Right ventricle myocardium superior (tissue), 1 donor: Measurements from ENCODE around the gene CBLC. TPM values are rescaled to one million over a fixed set of nuclear protein-coding genes. Genes with fewer than 3 reads are reported as not detected.
A peak's percentile ranks its signal among the peaks of the same experiment; 100 is the strongest.

ENCODE experiments used
- ATAC-seq: fragments of 200-7000 bp; cut with Tn5 transposase; one replicate; pipeline ENCODE4 v1.9.1; 2020; ENCODE audit warnings: mild to moderate bottlenecking; ENCODE audit not compliant: poor library complexity
- DNase-seq: peaks from one replicate; pipeline ENCODE4 v3.0.0-alpha.2; 2020
- intact Hi-C: fragments of 100-400 bp; cut with DNase I; formaldehyde crosslinking; loops from one replicate; pipeline ENCODE4 v1.11.2; 2022
- total RNA-seq: library from RNA; stranded (reverse); fragmentation: NEBNext Ultra II Directional; extraction: Animal tissue kit (Norgen Biotek cat#: 25700); gene quantifications from one replicate; pipeline ENCODE4 v1.2.1, GENCODE V29; 2021
- donor health status: DM: no; HTN: yes; CAD: no; lungs with severe emphysema.

CBLC gene
- total RNA-seq, 1 donor from 2014 or later: not detected

- intact Hi-C loops: no loop called here
- ATAC-seq (no peak), DNase-seq (no peak)
These were observed 8.3 kb downstream of the CBLC start for GRCh38 chr19:44785993-44786392.

DNA sequence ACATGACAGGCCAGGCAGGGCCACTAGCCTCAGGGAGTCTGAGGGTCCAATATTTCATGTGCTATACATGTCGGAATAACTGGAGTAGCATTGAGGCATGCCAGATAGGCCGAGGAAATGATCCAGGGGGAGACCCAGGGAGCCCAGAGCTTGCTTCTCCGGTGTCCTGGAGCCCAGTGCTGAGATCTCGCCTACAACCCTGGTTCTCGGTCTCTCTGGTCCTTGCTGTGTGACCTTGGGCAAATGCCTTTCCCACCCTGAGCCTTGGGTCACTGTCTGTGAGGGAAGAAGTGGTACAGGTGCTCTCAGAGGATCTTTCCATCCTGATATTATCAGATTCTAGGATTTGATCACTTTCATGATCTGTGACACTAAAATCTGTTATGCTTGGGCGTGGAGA is 11.3 kb downstream of the CBLC start:
- intact Hi-C loops: no loop called here
- no peak for ATAC-seq

DNA sequence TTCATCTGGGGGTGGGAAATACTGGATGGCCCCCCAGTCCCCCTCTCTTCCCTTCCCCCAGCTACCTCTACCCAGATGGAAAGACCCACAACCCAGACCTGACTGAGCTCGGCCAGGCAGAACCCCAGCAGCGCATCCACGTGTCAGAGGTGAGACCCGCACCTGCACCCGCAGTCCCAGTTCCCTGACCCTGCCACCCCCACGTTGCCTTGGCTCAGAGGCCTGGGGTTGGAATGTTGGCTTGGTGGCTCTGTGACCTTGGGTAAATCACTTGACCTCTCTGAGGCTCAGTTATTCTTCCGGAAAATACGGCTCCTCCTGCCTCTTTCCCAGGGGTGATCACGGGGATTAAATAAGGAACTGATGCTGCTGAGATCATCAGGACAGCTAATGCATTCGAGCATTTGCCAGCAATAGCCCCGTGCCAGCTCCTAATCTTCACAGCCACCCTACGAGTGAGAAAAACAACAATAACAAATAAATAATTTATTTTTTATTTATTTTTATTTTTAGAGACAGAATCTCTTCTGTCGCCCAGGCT is 12.3 kb downstream of the CBLC start:
- intact Hi-C loops: no loop called here
- no peak for ATAC-seq
- DNase-seq: no peak

More for the DNA sequence above, 11.3 kb downstream of the CBLC start:
- DNase-seq: no peak

DNA sequence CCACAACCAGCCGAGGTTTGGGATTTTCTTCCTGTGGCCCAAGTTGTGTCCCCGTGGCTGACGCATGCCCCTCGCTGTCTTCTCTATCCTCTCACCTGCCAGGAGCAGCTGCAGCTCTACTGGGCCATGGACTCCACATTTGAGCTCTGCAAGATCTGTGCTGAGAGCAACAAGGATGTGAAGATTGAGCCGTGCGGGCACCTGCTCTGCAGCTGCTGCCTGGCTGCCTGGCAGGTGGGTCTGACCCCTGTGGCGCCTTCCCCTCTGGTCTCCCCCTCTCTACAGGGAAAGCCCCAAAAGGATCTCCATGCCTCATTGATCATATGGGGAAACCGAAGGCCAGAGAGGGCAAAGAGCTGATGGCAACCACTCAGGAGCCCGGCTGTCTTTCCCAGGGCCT is 14.6 kb downstream of the CBLC start:
- ATAC-seq: no peak
- intact Hi-C loops: no loop called here
- DNase-seq: no peak

- no peak for DNase-seq
- no peak for ATAC-seq
- intact Hi-C loops: no loop called here
These were observed 16.9 kb downstream of the CBLC start for GRCh38 chr19:44794610-44795009.

DNA sequence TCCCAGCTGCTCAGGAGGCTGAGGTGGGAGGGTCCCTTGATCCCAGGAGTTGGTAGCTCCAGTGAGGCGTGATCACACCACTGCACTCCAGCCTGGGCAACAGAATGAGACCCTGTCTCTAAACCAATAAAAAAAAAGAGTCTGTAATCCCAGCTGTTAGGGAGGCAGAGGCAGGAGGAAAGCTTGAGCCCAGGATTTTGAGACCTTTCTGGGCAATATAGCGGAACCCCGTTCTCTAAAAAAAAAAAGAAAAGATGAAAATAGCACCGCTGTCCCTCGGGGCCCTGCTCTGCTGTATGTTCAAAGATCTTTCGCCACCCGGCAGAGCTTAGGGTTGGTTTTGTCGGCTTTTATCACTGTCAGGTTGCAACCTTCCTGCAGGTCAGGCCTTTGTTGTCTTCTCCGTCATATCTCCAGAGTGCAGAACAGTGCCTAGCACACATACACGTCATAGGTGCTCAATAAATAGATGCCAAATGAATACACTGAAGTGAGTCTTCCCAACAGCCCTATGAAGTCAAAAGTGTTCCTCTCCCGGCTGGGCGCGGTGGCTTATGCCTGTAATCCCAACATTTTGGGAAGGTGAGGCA is 17.8 kb downstream of the CBLC start:
- DNase-seq (no peak), ATAC-seq (no peak)
- intact Hi-C loops: no loop called here

GRCh38 chr19:44796701-44797115 is 19.0 kb downstream of the CBLC start:
- DNase-seq: peak; percentile 62
- intact Hi-C loops: no loop called here
- ATAC-seq: peak; percentile 88

GRCh38 chr19:44799627-44800346 is 22.1 kb downstream of the CBLC start:
- ATAC-seq (no peak), DNase-seq (no peak)
- intact Hi-C loops: loop anchor here (5.0 kb wide), 1 partner anchor 43 kb away; no protein-coding TSS in a partner anchor

- ATAC-seq: peak; percentile 92
- intact Hi-C loops: loop anchor here (5.0 kb wide), 1 partner anchor 42 kb away; no protein-coding TSS in a partner anchor
- DNase-seq: peak; percentile 91
These were observed 22.8 kb downstream of the CBLC start for GRCh38 chr19:44800461-44800860.

DNA sequence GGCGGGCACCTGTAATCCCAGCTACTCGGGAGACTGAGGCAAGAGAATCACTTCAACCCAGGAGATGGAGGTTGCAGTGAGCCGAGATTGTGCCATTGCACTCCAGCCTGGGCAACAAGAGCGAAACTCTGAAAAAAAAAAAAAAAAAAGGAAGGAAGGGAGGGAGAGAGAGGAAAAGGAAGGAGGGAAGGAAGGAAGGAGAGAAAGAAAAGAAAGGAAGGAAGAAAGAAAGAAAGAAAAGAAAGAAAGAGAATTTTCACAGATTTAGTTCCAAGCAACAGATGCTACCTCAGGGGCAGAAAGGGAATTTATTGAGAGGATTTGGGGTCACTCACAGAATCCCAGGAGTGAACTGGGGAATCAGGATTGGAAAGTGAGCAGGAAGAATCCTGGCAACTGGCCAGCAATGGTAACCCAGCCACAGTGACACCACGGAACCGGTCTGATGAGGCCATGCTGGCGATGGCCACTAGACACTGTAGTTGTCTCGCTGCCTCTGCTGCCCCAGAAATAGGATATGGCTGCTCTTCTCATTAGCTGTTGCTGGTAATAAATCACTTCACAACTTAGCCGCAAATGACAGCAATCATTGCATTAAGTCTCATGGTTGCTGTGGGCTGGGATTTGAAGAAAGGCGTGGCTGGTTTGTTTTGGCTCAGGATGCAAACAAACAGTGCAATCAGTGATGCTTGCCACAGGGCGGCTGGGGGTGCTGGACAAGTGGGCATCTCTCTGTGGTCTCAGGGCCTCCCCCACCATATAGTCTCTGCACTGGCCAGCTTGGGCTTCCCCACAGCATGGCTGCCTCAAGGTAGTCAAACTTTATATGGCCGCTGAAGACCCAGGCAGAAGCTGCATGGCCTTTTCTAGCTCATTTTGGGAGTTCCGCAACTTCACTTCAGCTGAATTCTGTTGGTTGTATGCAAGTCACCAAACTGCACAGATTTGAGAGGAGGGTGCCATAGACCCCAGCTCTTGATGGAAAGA is 26.0 kb downstream of the CBLC start:
- intact Hi-C loops: loop anchor here (5.0 kb wide), 1 partner anchor 39 kb away; no protein-coding TSS in a partner anchor
- ATAC-seq (no peak), DNase-seq (no peak)

- intact Hi-C loops: no loop called here
- DNase-seq (no peak), ATAC-seq (no peak)
These were observed 28.6 kb downstream of the CBLC start for GRCh38 chr19:44806291-44806690.

GRCh38 chr19:44807162-44807561 is 29.5 kb downstream of the CBLC start:
- no peak for DNase-seq
- intact Hi-C loops: no loop called here
- ATAC-seq: no peak

DNA sequence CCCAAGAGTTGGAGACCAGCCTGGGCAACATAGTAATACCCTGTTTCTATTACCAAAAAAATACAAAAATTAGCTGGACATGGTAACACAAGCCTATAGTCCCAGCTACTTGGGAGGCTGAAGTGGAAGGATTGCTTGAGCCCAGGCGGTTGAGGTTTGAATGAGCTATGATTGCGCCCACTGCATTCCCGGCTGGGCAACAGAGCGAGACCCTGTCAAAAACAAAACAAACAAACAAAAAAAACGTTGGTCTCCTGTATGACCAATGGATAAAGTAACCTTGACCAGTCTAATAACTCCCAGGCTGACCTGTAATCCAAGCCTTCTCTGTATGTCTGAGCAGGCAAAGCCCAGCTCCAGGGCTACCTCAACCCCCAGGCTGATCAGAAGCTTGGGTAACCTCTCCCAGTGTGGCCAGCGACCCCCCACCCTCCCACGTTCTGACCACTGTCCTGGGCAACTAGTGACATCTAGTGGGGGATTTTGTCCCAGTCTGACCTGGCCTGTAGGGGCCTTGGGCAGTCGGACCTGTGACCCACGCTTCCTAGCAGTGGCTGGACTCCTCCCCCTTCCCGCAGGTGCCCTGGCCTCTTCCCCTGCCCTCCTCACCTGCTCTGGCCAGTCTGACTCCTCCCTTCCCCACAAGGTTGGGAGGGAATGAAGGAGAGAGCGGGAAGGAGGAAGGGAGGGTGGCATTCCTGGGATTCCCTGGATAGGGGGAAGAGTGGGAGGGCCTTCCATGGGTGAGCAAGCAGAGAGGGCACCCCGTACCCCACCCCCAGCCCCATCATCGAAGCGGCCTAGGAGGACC is 30.2 kb downstream of the CBLC start:
- peak; percentile 68 for ATAC-seq
- no peak for DNase-seq
- intact Hi-C loops: no loop called here

GRCh38 chr19:44808463-44809371 is 31.0 kb downstream of the CBLC start, which contains the start of gene BCAM:
BCAM (plus strand) TSS chr19:44809103; CDS start chr19:44809125, 22 bp downstream.
- peak; percentile 96 for ATAC-seq
- peak; percentile 89 for DNase-seq
- intact Hi-C loops: no loop called here

DNA sequence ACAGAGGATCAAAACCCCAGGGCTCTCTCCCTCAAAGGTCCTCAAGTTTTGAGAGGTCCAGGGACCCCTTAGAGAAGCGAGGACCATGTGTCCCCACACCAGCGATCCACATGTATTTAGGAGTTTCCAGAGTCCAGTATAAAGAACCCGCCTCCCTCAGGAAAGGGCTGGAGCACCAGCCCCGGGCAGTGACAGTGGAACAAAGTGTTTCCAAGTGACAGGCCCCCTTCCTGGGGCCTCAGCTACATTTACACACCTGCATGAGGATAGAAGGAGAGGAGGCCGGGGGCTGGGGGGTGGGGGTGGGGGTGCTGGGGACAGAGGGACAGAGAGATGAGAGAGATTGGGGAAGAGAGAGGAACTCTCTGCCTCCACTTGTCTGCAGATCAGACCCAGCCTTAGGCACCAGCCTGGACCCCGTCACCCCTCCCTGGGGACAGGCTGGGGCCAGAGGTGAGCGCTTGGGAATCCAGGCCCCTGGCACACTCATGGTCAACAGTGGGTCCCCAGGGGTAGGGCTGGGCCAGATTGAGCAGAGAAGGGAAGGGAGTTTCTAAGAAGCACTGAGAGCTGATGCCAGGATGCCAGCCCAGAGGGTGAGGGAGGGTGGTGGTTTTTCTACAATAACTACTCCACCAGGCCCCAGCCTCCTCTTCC is 32.0 kb downstream of the CBLC start:
- intact Hi-C loops: no loop called here
- DNase-seq (no peak), ATAC-seq (peak; percentile 1)

- intact Hi-C loops: no loop called here
- DNase-seq (no peak), ATAC-seq (no peak)
These were observed 32.8 kb downstream of the CBLC start for GRCh38 chr19:44810234-44811121.
